GDM1 (cell line): Measurements from ENCODE around the gene IDH3G.

Source experiments
- DNase-seq: peaks from one replicate; lab custom pipeline; 2025; lab: John Stamatoyannopoulos, UW

IDH3G gene

GRCh38 chrX:153816831-153817690 is 22.9 kb upstream of the IDH3G start:
- peak; percentile 41 for DNase-seq

GRCh38 chrX:153814591-153815315 is 20.6 kb upstream of the IDH3G start:
- peak; percentile 18 for DNase-seq

GRCh38 chrX:153813161-153813560 is 19.0 kb upstream of the IDH3G start:
- DNase-seq: no peak

- no peak for DNase-seq
These were observed 18.0 kb upstream of the IDH3G start for GRCh38 chrX:153812220-153812619.

GRCh38 chrX:153807976-153808375 is 13.8 kb upstream of the IDH3G start:
- DNase-seq: no peak

GRCh38 chrX:153806999-153807575 is 12.9 kb upstream of the IDH3G start:
- DNase-seq: no peak

GRCh38 chrX:153805436-153805835 is 11.3 kb upstream of the IDH3G start:
- no peak for DNase-seq

- no peak for DNase-seq
These were observed 10.4 kb upstream of the IDH3G start for GRCh38 chrX:153804621-153805020.

- no peak for DNase-seq
These were observed 10.0 kb upstream of the IDH3G start for GRCh38 chrX:153804100-153804595.

GRCh38 chrX:153803211-153804099 is 9.3 kb upstream of the IDH3G start:
- DNase-seq: no peak

GRCh38 chrX:153802513-153803045 is 8.4 kb upstream of the IDH3G start:
- DNase-seq: no peak

- no peak for DNase-seq
These were observed 7.5 kb upstream of the IDH3G start for GRCh38 chrX:153801669-153802068.

- DNase-seq: no peak
These were observed 6.6 kb upstream of the IDH3G start for GRCh38 chrX:153800746-153801145.

- no peak for DNase-seq
These were observed 6.1 kb upstream of the IDH3G start for GRCh38 chrX:153800177-153800722.

- DNase-seq: no peak
These were observed 5.2 kb upstream of the IDH3G start for GRCh38 chrX:153799326-153799725.

GRCh38 chrX:153797415-153798015 is 3.3 kb upstream of the IDH3G start:
- no peak for DNase-seq

GRCh38 chrX:153794897-153795816 is 982 bp upstream of the IDH3G start:
- no peak for DNase-seq

- no peak for DNase-seq
These were observed 884 bp downstream of the IDH3G start for GRCh38 chrX:153793291-153793690.

GRCh38 chrX:153792368-153792767 is 1.8 kb downstream of the IDH3G start:
- no peak for DNase-seq
